Measurements from ENCODE around the gene HNRNPM.

The HNRNPM gene

GRCh38 chr19:8487137-8487851, 42.5 kb downstream of the HNRNPM start:
- DNase-seq: no peak

- no peak for DNase-seq
Observed at GRCh38 chr19:8488365-8488764, 43.6 kb downstream of the HNRNPM start.

DNA sequence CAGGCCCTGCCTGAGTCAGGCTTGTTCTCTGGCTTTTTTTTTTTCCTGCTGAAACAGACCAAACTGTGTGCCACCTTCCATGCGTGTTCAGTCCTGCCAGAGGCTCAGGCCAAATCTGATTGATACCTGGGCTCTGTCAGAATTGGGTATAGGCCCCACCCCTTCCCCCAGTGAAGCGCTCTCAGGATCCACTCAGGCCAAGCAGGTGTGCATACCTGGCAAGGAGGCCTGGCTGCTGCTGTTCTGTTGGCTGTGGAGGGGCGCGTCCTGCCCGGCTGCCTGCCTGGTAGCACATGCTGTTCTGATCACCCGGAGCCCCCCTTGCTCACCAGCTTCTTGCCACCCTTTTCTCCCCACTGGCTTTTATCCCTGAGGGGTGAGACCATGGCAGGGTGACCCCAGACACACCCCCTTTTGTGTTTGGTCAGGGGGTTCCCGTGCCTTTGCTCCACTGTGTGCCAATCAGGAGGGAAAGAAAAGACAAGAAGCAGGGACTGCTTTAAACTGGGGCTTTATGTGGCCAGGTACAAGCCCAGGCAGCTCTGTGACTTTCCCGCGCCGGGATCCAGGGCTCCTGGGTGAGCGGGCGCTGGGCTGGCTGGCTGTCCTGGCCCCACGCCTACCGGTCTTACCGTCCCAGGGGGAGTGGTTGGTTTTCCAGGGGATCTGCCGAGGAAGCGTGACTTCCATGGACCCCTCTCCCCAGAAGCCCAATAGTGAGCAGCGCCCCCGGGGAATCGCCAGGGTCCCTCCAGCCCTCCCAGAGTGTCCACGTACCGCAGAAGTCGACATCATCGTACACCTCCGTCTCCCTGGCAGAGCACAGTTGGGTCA, 45.0 kb downstream of the HNRNPM start:
- no peak for DNase-seq

- DNase-seq: no peak
Observed at GRCh38 chr19:8490395-8490760, 45.6 kb downstream of the HNRNPM start.

DNA sequence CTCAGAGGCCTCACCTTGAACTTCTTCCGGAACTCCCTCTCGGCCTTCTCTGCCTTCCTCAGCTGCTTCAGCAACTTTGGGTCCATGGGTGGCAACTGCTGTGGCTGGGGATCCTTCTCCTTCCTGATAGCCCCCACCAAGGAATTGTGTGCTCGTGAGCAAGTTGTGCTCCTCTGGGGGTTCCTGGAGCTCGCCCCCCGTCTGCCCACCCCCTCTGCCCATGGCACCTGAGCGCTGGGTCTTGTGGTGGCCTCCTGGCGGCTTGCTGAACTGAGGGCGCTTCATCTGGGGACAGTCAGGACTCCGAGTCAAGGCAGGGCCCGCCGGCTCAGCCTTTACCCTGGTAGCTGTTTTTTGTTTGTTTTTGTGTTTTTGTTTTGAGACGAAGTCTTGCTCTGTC, 46.1 kb downstream of the HNRNPM start:
- DNase-seq: no peak

DNA sequence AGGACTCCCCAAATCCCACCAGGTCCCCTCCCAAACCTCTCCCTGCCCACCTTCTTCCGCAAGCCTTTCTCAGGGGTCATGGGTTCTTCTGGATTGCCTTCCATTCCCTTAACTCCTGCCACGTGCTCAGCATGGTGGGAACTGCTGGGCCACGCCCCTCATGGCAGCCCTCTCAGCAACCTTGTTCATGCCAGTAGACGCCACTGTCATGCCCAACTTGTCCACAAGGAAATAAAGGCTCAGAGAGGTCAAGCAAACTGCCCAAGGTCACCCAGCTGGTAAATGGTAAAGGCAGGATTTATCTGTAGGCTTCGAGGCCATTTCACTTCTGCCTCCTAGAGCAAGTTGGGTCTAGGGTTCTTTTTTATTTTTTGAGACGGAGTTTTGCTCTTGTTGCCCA, 46.8 kb downstream of the HNRNPM start:
- no peak for DNase-seq

DNA sequence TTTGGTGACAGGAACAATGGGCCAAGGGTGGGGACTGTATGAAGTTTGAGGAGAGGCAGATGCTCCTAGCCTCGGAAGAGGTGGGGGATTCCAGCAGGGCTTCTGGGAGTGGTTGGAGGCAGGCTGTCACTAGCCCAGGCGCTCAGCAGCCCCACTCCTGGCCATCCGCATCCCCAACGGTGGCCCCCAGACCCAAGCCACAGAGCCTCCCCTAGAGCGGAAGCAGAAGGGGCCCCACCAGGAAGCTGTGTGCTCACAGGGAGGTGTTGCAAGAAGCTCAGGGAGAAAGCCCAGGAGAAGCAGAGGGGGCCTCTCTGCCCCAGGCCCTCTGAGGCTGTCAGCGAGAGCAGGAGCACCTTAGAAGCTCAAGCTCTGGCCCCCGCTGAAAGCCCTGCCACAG, 49.4 kb downstream of the HNRNPM start:
- no peak for DNase-seq

DNA sequence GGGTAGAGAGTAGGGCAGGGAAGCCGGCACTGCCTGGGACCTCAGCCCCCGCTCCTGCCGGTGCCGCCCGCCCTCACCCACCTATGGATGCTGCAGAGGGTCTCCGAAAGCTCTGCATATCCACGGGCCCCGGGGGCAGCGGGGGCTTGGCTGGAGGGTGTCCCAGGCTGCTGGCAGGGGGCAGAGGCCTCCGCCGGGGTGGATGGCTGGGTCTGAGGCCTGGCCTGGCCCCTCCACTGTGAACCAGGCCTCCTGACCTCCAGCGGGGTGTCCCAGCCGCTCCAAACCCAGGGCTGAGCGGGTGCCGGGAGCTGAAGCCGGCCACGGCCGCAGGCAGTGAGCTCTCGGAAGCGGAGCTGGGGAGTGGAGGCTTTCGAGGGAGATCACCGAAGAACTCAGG, 53.5 kb downstream of the HNRNPM start:
- no peak for DNase-seq

DNA sequence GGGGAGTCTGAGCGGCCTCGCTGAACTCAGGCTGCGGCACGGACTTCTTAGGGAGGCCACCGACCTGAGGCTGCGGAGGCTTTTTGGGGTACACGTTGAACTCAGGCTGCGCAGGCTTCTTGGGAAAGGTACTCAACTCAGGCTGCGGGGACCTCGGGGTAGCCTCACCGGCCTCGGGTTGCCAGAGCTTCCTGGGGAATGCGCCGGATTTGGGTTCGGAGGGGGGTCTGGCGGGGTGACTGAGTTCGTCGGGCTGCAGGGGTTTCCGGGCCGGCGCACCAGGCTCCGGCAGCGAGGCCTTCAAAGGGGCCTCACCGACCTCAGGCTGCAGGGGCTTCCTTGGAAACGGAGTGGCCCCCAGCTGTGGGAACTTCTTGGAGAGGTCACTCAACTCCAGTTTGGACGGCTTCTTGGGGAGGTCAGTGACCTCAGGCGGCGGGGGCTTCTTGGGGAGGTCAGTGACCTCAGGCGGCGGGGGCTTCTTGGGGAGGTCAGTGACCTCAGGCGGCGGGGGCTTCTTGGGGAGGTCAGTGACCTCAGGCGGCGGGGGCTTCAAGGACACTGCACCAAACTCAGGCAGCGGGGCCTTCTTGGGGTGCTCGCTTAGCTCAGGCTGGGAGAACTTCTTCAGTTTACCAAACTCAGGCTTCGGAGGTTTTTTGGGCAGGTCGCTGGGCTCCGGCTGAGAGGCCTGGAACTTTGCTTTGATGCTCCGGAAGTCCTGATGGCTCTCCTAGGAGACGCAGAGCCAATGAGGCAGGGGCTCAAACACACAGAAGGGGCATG, 54.5 kb downstream of the HNRNPM start:
- no peak for DNase-seq

DNA sequence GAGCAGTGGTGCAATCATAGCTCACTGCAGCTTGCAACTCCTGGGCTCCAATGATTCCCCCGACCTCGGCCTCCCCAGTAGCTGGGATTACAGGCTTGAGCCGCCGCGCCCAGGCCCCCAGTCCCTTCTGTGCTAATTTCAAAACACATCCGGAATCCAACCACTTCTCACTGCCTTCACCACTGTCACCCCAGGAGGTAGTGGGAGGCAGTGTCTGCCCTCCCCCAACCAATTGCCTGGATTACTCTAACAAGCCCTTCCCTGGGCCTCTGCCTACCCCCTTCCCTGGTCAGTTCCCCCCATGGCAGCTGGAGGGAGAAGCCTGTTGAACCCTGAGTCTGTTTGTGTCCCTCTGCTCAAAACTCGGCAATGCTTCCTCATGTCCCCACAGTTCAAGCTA, 55.4 kb downstream of the HNRNPM start:
- no peak for DNase-seq

DNA sequence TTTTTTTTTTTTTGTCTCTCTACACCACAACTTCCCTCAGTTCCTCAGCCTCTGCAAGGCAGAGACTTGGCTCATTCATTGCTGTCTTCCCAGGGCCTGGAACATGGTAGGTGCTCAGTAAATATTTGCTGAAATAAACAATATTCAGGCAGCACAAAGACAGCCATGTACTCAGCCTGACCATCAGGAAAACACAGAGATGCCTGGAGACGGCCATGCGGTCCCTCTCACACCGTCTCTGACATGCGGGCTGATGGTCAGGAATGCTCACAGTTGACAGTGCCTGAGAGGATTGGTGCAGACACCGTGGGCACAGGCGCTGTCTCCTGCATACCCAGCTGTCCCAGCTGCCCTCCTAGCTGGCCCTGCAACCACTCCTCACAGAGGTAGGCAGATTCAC, 56.7 kb downstream of the HNRNPM start:
- no peak for DNase-seq

DNA sequence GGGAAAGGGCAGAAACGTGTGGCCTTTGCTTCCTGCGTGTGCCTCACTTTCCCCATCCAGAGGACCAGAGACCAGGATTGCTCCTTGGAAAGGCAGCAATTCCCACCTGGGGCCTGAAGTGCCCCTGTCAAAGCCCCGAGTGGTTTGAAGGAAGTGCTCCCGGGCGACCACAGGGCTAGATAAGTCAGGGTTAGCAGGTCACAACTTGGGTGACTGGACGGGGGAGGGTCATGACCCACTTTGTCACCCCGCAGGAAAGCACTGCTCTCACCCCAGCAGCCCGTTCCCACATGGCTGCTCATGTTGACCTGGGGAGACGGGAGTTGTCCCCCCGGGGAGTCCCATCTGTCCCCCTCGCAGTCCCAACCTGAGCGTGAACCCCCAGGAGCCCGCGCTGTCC, 57.2 kb downstream of the HNRNPM start:
- no peak for DNase-seq

DNA sequence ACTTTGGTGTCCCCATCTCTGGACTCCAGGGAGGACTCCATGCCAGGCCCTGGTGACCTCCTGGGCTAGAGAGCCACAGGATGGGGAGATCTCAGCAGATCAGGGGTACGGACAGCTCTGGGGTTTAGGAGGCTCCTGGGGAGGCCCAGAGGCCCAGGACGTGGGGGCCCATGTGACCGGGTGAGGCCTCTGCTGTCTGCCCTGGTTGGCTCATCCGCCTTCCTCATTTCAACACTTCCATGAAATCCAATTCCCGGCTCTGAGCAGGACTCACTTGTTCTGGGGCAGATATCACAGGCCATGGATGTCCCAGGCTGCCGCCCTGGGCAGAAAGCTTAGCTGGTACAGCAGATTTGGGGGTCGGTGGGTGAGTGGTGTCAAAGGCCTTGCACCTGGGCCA, 58.7 kb downstream of the HNRNPM start:
- no peak for DNase-seq

GRCh38 chr19:8504171-8504570, 59.4 kb downstream of the HNRNPM start:
- no peak for DNase-seq

- DNase-seq: no peak
Observed at GRCh38 chr19:8504919-8505318, 60.1 kb downstream of the HNRNPM start.

- no peak for DNase-seq
Observed at GRCh38 chr19:8505680-8506401, 61.1 kb downstream of the HNRNPM start.

GRCh38 chr19:8506402-8506957, 61.7 kb downstream of the HNRNPM start:
- DNase-seq: no peak

- DNase-seq: no peak
Observed at GRCh38 chr19:8510589-8511115, 65.9 kb downstream of the HNRNPM start.

GRCh38 chr19:8511573-8512101, 66.9 kb downstream of the HNRNPM start:
- no peak for DNase-seq

GRCh38 chr19:8512115-8512967, 67.6 kb downstream of the HNRNPM start:
- DNase-seq: no peak

DNA sequence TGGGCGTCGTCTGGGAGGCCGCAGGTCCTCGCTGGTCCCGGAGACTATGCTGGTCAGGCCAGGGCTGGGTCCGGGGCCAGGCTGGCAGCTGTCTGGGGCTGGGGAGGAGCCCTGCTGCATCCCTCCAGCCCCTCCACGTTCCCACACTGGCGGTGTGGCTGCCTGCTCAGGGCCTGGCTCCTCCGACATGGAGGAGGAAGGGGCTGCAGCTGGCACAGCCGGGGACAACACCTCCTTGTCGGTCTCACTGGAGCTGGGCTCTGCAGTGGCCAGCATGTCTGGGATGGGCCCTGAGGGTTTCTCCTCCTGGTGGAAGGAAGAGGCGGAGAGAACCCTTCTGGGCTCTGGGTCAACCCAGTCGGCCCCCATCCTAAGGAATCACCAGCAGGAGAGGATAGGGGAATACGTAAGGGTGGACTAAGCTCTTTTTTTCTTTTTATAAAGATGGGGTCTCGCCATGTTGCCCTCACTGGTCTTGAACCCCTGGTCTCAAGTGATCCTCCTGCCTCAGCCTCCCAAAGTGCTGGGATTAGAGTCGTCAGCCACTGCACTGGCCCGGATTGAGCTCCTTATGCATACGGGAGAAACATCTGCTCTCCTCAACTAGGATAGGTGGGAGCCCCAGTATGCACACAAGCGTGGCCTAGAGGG, 68.4 kb downstream of the HNRNPM start:
- DNase-seq: no peak

All from NCI-H446 treated with DMSO at 0.1 percent for 48 hours (cell line).